ENCODE data around the gene MOCS2.

GRCh38 chr5:53127107-53127506, 17.6 kb upstream of the MOCS2 start:
- TF ChIP-seq POLR2A (IDR thresholded peaks at IDR 0.05), result no peak
- TF ChIP-seq CTCF (IDR thresholded peaks at IDR 0.05), result no peak
